Suprapubic skin (tissue), 4 donors: ENCODE data around the gene PRMT7. TPM values are rescaled to one million over a fixed set of nuclear protein-coding genes. Genes with fewer than 3 reads are reported as not detected.

Experiments used
- DNase-seq, 2 donors: peaks; one replicate each; pipeline ENCODE4 v3.0.0-alpha.2; 2019; ENCODE audit warnings: low spot score in 2 of 2
- H3K27ac ChIP-seq: fragments of 200-600 bp; sonication (generic); one replicate; pipeline ENCODE4 v1.5.1; 2019
- H3K27me3 ChIP-seq: fragments of 200-600 bp; sonication (generic); one replicate; pipeline ENCODE4 v1.5.1; 2019
- H3K36me3 ChIP-seq: fragments of 200-600 bp; sonication (generic); one replicate; pipeline ENCODE4 v1.5.1; 2019
- H3K4me1 ChIP-seq: fragments of 200-600 bp; sonication (generic); one replicate; pipeline ENCODE4 v1.5.1; 2019
- H3K4me3 ChIP-seq: fragments of 200-600 bp; sonication (generic); one replicate; pipeline ENCODE4 v1.5.1; 2019; ENCODE audit warnings: mild to moderate bottlenecking
- H3K9me3 ChIP-seq: fragments of 200-600 bp; sonication (generic); one replicate; pipeline ENCODE4 v1.5.1; 2019
- CTCF ChIP-seq, 2 donors: fragments of 200-600 bp in 1 of 2; fragments of 450-650 bp in 1 of 2; sonication (generic) in 1 of 2; IDR thresholded peaks; one replicate each; pipeline ENCODE4 v1.5.1; 2016 to 2019; ENCODE audit warnings: antibody characterized with exemption in 2 of 2, mild to moderate bottlenecking in 1 of 2, moderate library complexity in 1 of 2
- EP300 ChIP-seq: sonication (generic); formaldehyde crosslinking; IDR thresholded peaks from one replicate; pipeline ENCODE4 v1.6.1; 2017; ENCODE audit warnings: antibody characterized with exemption
- POLR2A ChIP-seq, 2 donors: fragments of 450-650 bp; IDR thresholded peaks; one replicate each; pipeline ENCODE4 v1.6.1; 2017; ENCODE audit warnings: antibody characterized with exemption in 2 of 2, mild to moderate bottlenecking in 2 of 2, moderate library complexity in 2 of 2
- POLR2AphosphoS5 ChIP-seq, 3 donors: sonication (generic); formaldehyde crosslinking; IDR thresholded peaks; one replicate each; pipeline ENCODE4 v1.6.1; 2017; ENCODE audit warnings: antibody characterized with exemption in 3 of 3
- WGBS: methylation state at CpG from one replicate; pipeline ENCODE4 v1.1.5; 2018; 5-methylcytosine and 5-hydroxymethylcytosine counted together
- total RNA-seq, 4 donors: library from RNA; depleted of rRNA; stranded (reverse); fragments of >200 nt; gene quantifications; one replicate each; pipeline ENCODE4 v1.1.0, GENCODE V29; 2016

The PRMT7 gene
- total RNA-seq, 4 donors from 2014 or later, result 38.8 to 101 (median 69.9) TPM

- TF ChIP-seq POLR2AphosphoS5 (IDR thresholded peaks at IDR 0.05), result no peak
- no peak for TF ChIP-seq CTCF (IDR thresholded peaks at IDR 0.05)
- no peak for TF ChIP-seq EP300
- TF ChIP-seq POLR2A (IDR thresholded peaks at IDR 0.05), result no peak
- DNase-seq, result no peak
These were observed 59.9 kb downstream of the PRMT7 start for GRCh38 chr16:68370581-68371275.

GRCh38 chr16:68371276-68371651 is 60.4 kb downstream of the PRMT7 start:
- TF ChIP-seq EP300 (no peak), CTCF (IDR thresholded peaks at IDR 0.05) (no peak), POLR2AphosphoS5 (IDR thresholded peaks at IDR 0.05) (no peak), POLR2A (IDR thresholded peaks at IDR 0.05) (no peak)
- WGBS, result 89% methylated on average over 25 of the region's 27 CpGs

More at GRCh38 chr16:68370581-68371275, 59.9 kb downstream of the PRMT7 start:
- H3K4me1 ChIP-seq, result peaks cover under 1% of the 10 kb centered on the region
- no peaks in the 10 kb centered on the region for H3K9me3 ChIP-seq
- H3K27me3 ChIP-seq, result peaks cover 5% of the 10 kb centered on the region
- no peak overlapping the region for H3K27ac ChIP-seq
- no peaks in the 10 kb centered on the region for H3K36me3 ChIP-seq
- WGBS, result 85% methylated on average over 24 of the region's 32 CpGs
- no peak overlapping the region for H3K4me3 ChIP-seq

GRCh38 chr16:68371706-68372380 is 61.0 kb downstream of the PRMT7 start:
- TF ChIP-seq POLR2A (IDR thresholded peaks at IDR 0.05) (no peak), CTCF (IDR thresholded peaks at IDR 0.05) (no peak), EP300 (no peak), POLR2AphosphoS5 (IDR thresholded peaks at IDR 0.05) (no peak)
- Histone ChIP-seq H3K4me1 (no peaks in the 10 kb centered on the region), H3K9me3 (no peaks in the 10 kb centered on the region), H3K27me3 (no peaks in the 10 kb centered on the region), H3K4me3 (no peak overlapping the region), H3K36me3 (no peaks in the 10 kb centered on the region), H3K27ac (no peak overlapping the region)
- no peak for DNase-seq
- 91% methylated on average over 40 of the region's 40 CpGs for WGBS

More at GRCh38 chr16:68371276-68371651, 60.4 kb downstream of the PRMT7 start:
- H3K4me3 ChIP-seq, result no peak overlapping the region
- no peak overlapping the region for H3K27ac ChIP-seq
- H3K4me1 ChIP-seq, result no peaks in the 10 kb centered on the region
- no peak for DNase-seq
- no peaks in the 10 kb centered on the region for H3K36me3 ChIP-seq
- no peaks in the 10 kb centered on the region for H3K9me3 ChIP-seq
- no peaks in the 10 kb centered on the region for H3K27me3 ChIP-seq

GRCh38 chr16:68372381-68372720 is 61.5 kb downstream of the PRMT7 start:
- no peaks in the 10 kb centered on the region for H3K9me3 ChIP-seq
- WGBS, result 100% methylated on average over 1 of the region's 3 CpGs
- peaks cover 2% of the 10 kb centered on the region for H3K4me1 ChIP-seq
- DNase-seq, result no peak
- H3K36me3 ChIP-seq, result no peaks in the 10 kb centered on the region
- H3K27me3 ChIP-seq, result no peaks in the 10 kb centered on the region
- TF ChIP-seq EP300 (no peak), POLR2AphosphoS5 (IDR thresholded peaks at IDR 0.05) (no peak), CTCF (IDR thresholded peaks at IDR 0.05) (no peak), POLR2A (IDR thresholded peaks at IDR 0.05) (no peak)
- H3K4me3 ChIP-seq, result no peak overlapping the region
- no peak overlapping the region for H3K27ac ChIP-seq

- WGBS, result 92% methylated on average over 7 of the region's 8 CpGs
- no peak overlapping the region for H3K4me3 ChIP-seq
- TF ChIP-seq CTCF (IDR thresholded peaks at IDR 0.05), result no peak
- TF ChIP-seq POLR2AphosphoS5 (IDR thresholded peaks at IDR 0.05), result no peak
- TF ChIP-seq POLR2A (IDR thresholded peaks at IDR 0.05), result no peak
- no peak for TF ChIP-seq EP300
- no peak overlapping the region for H3K27ac ChIP-seq
- no peaks in the 10 kb centered on the region for H3K27me3 ChIP-seq
- no peaks in the 10 kb centered on the region for H3K9me3 ChIP-seq
- H3K4me1 ChIP-seq, result peaks cover 7% of the 10 kb centered on the region
- H3K36me3 ChIP-seq, result no peaks in the 10 kb centered on the region
- no peak for DNase-seq
These were observed 62.0 kb downstream of the PRMT7 start for GRCh38 chr16:68372806-68373205.
